ENCODE results near the gene MYOD1.

The MYOD1 gene

GRCh38 chr11:17714356-17714854 is 5.0 kb upstream of the MYOD1 start:
- Histone ChIP-seq H3K23ac (ENCODE audit: low read depth, low read length, poor library complexity) (no peak overlapping the region), H3K27ac (replicated peaks; ENCODE audit: low read length) (no peak overlapping the region), H3K36me3 (replicated peaks in 1 of 2; ENCODE audit: control insufficient read depth in 2 of 2, insufficient read depth in 2 of 2, low read length in 2 of 2) (no peaks in the 10 kb centered on the region), H3K4me3 (ENCODE audit: low read length in 2 of 2) (no peak overlapping the region), H3K79me1 (ENCODE audit: low read depth, low read length) (no peaks in the 10 kb centered on the region), H3K27me3 (ENCODE audit: control insufficient read depth in 3 of 3, insufficient read depth in 3 of 3, low read depth in 1 of 3, low read length in 3 of 3) (peaks cover 7 to 94% (median 29%) of the 10 kb centered on the region in 3 experiments), H2BK5ac (ENCODE audit: low read length) (no peak overlapping the region), H4K8ac (ENCODE audit: low read depth, low read length) (no peak overlapping the region), H3K4ac (ENCODE audit: low read length) (no peak overlapping the region), H3K18ac (ENCODE audit: low read length) (no peak overlapping the region), H2BK15ac (ENCODE audit: low read length) (no peak overlapping the region), H3K4me1 (ENCODE audit: control insufficient read depth in 2 of 2, insufficient read depth in 1 of 2, low read depth in 1 of 2, low read length in 2 of 2) (peaks cover 0 to 7% of the 10 kb centered on the region in 2 donors), H2BK12ac (ENCODE audit: low read length) (no peak overlapping the region), H3K14ac (ENCODE audit: low read length) (no peak overlapping the region), H3K4me2 (ENCODE audit: insufficient read depth, low read length, poor library complexity, severe bottlenecking) (no peak overlapping the region), H3K9ac (ENCODE audit: low read depth, low read length, poor library complexity) (no peak overlapping the region), H3K9me3 (replicated peaks in 1 of 2; ENCODE audit: control insufficient read depth in 2 of 2, insufficient read depth in 1 of 2, low read depth in 1 of 2, low read length in 2 of 2) (peaks cover 0 to 3% of the 10 kb centered on the region in 2 donors), H2AFZ (ENCODE audit: low read length) (no peak overlapping the region), H4K91ac (ENCODE audit: low read depth, low read length, poor library complexity) (no peak overlapping the region), H2BK120ac (ENCODE audit: low read depth, low read length) (no peak overlapping the region), H2AK5ac (ENCODE audit: low read depth, low read length) (no peak overlapping the region)
- no CpG with 5 or more reads among the region's 8 CpGs for WGBS, 2 donors (ENCODE audit: extremely low coverage in 2 of 2, insufficient read length in 2 of 2, insufficient replicate concordance in 1 of 2)
- no peak for DNase-seq (ENCODE audit: low spot score)

DNA sequence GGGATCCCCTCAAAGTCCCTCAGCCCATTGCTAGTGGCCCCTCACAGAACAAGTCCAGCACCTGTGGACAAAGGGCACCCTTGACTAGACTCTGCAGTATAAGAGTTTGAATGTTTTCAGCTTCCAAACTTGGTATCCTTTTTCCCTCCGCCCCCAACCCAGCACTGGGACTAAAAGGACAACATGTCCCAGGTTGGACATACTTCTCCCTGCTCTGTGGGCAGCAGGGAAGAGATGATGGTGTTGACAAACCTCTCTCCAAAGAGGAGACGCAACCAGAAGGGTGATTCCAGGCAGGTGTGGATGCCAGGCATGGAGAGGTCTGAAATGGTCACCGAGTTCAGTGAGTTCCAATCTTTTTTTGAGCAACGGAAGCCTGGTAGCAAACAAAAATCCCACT is 4.5 kb upstream of the MYOD1 start:
- Histone ChIP-seq H3K9me3 (replicated peaks in 1 of 2; ENCODE audit: control insufficient read depth in 2 of 2, insufficient read depth in 1 of 2, low read depth in 1 of 2, low read length in 2 of 2) (peaks cover 0 to 4% of the 10 kb centered on the region in 2 donors), H3K9ac (ENCODE audit: low read depth, low read length, poor library complexity) (no peak overlapping the region), H2BK15ac (ENCODE audit: low read length) (no peak overlapping the region), H2BK12ac (ENCODE audit: low read length) (no peak overlapping the region), H3K36me3 (replicated peaks in 1 of 2; ENCODE audit: control insufficient read depth in 2 of 2, insufficient read depth in 2 of 2, low read length in 2 of 2) (no peaks in the 10 kb centered on the region), H3K4me1 (ENCODE audit: control insufficient read depth in 2 of 2, insufficient read depth in 1 of 2, low read depth in 1 of 2, low read length in 2 of 2) (peaks cover 0 to 9% of the 10 kb centered on the region in 2 donors), H2BK5ac (ENCODE audit: low read length) (no peak overlapping the region), H3K79me1 (ENCODE audit: low read depth, low read length) (no peaks in the 10 kb centered on the region), H3K14ac (ENCODE audit: low read length) (no peak overlapping the region), H3K4me2 (ENCODE audit: insufficient read depth, low read length, poor library complexity, severe bottlenecking) (no peak overlapping the region), H3K4me3 (ENCODE audit: low read length in 2 of 2) (no peak overlapping the region), H3K27ac (replicated peaks; ENCODE audit: low read length) (no peak overlapping the region), H3K4ac (ENCODE audit: low read length) (no peak overlapping the region), H3K23ac (ENCODE audit: low read depth, low read length, poor library complexity) (no peak overlapping the region), H2BK120ac (ENCODE audit: low read depth, low read length) (no peak overlapping the region), H2AFZ (ENCODE audit: low read length) (no peak overlapping the region), H3K27me3 (ENCODE audit: control insufficient read depth in 3 of 3, insufficient read depth in 3 of 3, low read depth in 1 of 3, low read length in 3 of 3) (peaks cover 12 to 95% (median 34%) of the 10 kb centered on the region in 3 experiments), H3K18ac (ENCODE audit: low read length) (no peak overlapping the region), H4K91ac (ENCODE audit: low read depth, low read length, poor library complexity) (no peak overlapping the region), H4K8ac (ENCODE audit: low read depth, low read length) (no peak overlapping the region), H2AK5ac (ENCODE audit: low read depth, low read length) (no peak overlapping the region)
- no peak for DNase-seq (ENCODE audit: low spot score)
- WGBS, 2 donors (ENCODE audit: extremely low coverage in 2 of 2, insufficient read length in 2 of 2, insufficient replicate concordance in 1 of 2) = no CpG with 5 or more reads among the region's 4 CpGs

DNA sequence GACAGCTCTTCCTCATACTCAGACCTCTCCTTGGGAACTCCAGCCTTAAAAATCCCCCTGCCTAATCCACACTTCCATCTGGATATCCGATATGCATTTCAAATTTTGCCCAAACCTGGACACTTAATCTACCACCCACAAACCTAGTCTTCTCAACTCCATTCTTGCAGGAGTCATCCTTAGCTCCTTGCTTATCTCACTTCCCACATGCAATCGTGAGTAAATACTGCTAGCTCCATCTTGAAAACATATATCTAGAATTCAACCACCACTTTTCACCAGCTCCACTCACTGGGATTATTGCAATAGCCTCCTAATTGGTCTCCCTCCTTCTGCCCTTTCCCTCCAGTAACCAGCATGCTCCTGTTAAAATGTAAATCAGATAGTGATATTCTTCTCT is 2.6 kb upstream of the MYOD1 start:
- H3K36me3 ChIP-seq (replicated peaks in 1 of 2; ENCODE audit: control insufficient read depth in 2 of 2, insufficient read depth in 2 of 2, low read length in 2 of 2) = no peaks in the 10 kb centered on the region
- no peak overlapping the region for H3K14ac ChIP-seq (ENCODE audit: low read length)
- no peak overlapping the region for H3K18ac ChIP-seq (ENCODE audit: low read length)
- H3K23ac ChIP-seq (ENCODE audit: low read depth, low read length, poor library complexity) = no peak overlapping the region
- H2BK5ac ChIP-seq (ENCODE audit: low read length) = no peak overlapping the region
- DNase-seq (ENCODE audit: low spot score) = no peak
- no peak overlapping the region for H4K8ac ChIP-seq (ENCODE audit: low read depth, low read length)
- no peak overlapping the region for H3K9ac ChIP-seq (ENCODE audit: low read depth, low read length, poor library complexity)
- H3K27me3 ChIP-seq (ENCODE audit: control insufficient read depth in 3 of 3, insufficient read depth in 3 of 3, low read depth in 1 of 3, low read length in 3 of 3) = peaks cover 28 to 97% (median 53%) of the 10 kb centered on the region in 3 experiments
- peaks cover 0 to 1% of the 10 kb centered on the region in 2 donors for H3K9me3 ChIP-seq (replicated peaks in 1 of 2; ENCODE audit: control insufficient read depth in 2 of 2, insufficient read depth in 1 of 2, low read depth in 1 of 2, low read length in 2 of 2)
- H2BK12ac ChIP-seq (ENCODE audit: low read length) = no peak overlapping the region
- no peak overlapping the region for H3K4me3 ChIP-seq (ENCODE audit: low read length in 2 of 2)
- peaks cover 0 to 12% of the 10 kb centered on the region in 2 donors for H3K4me1 ChIP-seq (ENCODE audit: control insufficient read depth in 2 of 2, insufficient read depth in 1 of 2, low read depth in 1 of 2, low read length in 2 of 2)
- no peak overlapping the region for H2BK15ac ChIP-seq (ENCODE audit: low read length)
- no peak overlapping the region for H3K4me2 ChIP-seq (ENCODE audit: insufficient read depth, low read length, poor library complexity, severe bottlenecking)
- no peaks in the 10 kb centered on the region for H3K79me1 ChIP-seq (ENCODE audit: low read depth, low read length)
- no peak overlapping the region for H2BK120ac ChIP-seq (ENCODE audit: low read depth, low read length)
- no peak overlapping the region for H3K27ac ChIP-seq (replicated peaks; ENCODE audit: low read length)
- H2AK5ac ChIP-seq (ENCODE audit: low read depth, low read length) = no peak overlapping the region
- no peak overlapping the region for H2AFZ ChIP-seq (ENCODE audit: low read length)
- H4K91ac ChIP-seq (ENCODE audit: low read depth, low read length, poor library complexity) = no peak overlapping the region
- no CpG with 5 or more reads among the region's 2 CpGs for WGBS, 2 donors (ENCODE audit: extremely low coverage in 2 of 2, insufficient read length in 2 of 2, insufficient replicate concordance in 1 of 2)
- H3K4ac ChIP-seq (ENCODE audit: low read length) = no peak overlapping the region

GRCh38 chr11:17718015-17718414 is 1.4 kb upstream of the MYOD1 start:
- Histone ChIP-seq H3K4me1 (ENCODE audit: control insufficient read depth in 2 of 2, insufficient read depth in 1 of 2, low read depth in 1 of 2, low read length in 2 of 2) (peaks cover 0 to 9% of the 10 kb centered on the region in 2 donors), H3K14ac (ENCODE audit: low read length) (no peak overlapping the region)
- no CpG with 5 or more reads among the region's 7 CpGs for WGBS, 2 donors (ENCODE audit: extremely low coverage in 2 of 2, insufficient read length in 2 of 2, insufficient replicate concordance in 1 of 2)

More at GRCh38 chr11:17718015-17718414, 1.4 kb upstream of the MYOD1 start:
- no peaks in the 10 kb centered on the region for H3K79me1 ChIP-seq (ENCODE audit: low read depth, low read length)
- peaks cover 0 to 1% of the 10 kb centered on the region in 2 donors for H3K9me3 ChIP-seq (replicated peaks in 1 of 2; ENCODE audit: control insufficient read depth in 2 of 2, insufficient read depth in 1 of 2, low read depth in 1 of 2, low read length in 2 of 2)
- no peak overlapping the region for H2BK5ac ChIP-seq (ENCODE audit: low read length)
- no peak for DNase-seq (ENCODE audit: low spot score)
- no peak overlapping the region for H3K23ac ChIP-seq (ENCODE audit: low read depth, low read length, poor library complexity)
- no peak overlapping the region for H2BK120ac ChIP-seq (ENCODE audit: low read depth, low read length)
- H3K9ac ChIP-seq (ENCODE audit: low read depth, low read length, poor library complexity) = no peak overlapping the region
- H4K91ac ChIP-seq (ENCODE audit: low read depth, low read length, poor library complexity) = no peak overlapping the region
- no peak overlapping the region for H2BK12ac ChIP-seq (ENCODE audit: low read length)
- no peak overlapping the region for H3K4me3 ChIP-seq (ENCODE audit: low read length in 2 of 2)
- no peak overlapping the region for H3K27ac ChIP-seq (replicated peaks; ENCODE audit: low read length)
- no peak overlapping the region for H2AFZ ChIP-seq (ENCODE audit: low read length)
- no peak overlapping the region for H3K18ac ChIP-seq (ENCODE audit: low read length)
- peaks cover 28 to 97% (median 65%) of the 10 kb centered on the region in 3 experiments for H3K27me3 ChIP-seq (ENCODE audit: control insufficient read depth in 3 of 3, insufficient read depth in 3 of 3, low read depth in 1 of 3, low read length in 3 of 3)
- H3K36me3 ChIP-seq (replicated peaks in 1 of 2; ENCODE audit: control insufficient read depth in 2 of 2, insufficient read depth in 2 of 2, low read length in 2 of 2) = no peaks in the 10 kb centered on the region
- H3K4me2 ChIP-seq (ENCODE audit: insufficient read depth, low read length, poor library complexity, severe bottlenecking) = no peak overlapping the region
- no peak overlapping the region for H2AK5ac ChIP-seq (ENCODE audit: low read depth, low read length)
- H3K4ac ChIP-seq (ENCODE audit: low read length) = no peak overlapping the region
- no peak overlapping the region for H2BK15ac ChIP-seq (ENCODE audit: low read length)
- H4K8ac ChIP-seq (ENCODE audit: low read depth, low read length) = no peak overlapping the region

Data from neuronal stem cell (in vitro differentiated cells).